ENCODE data around the gene ZNF862.

ZNF862 gene

GRCh38 chr7:149846436-149847046 lies 8.4 kb downstream of the ZNF862 start:
- no peak for DNase-seq

GRCh38 chr7:149849174-149849573 lies 11.0 kb downstream of the ZNF862 start:
- no peak for DNase-seq

DNA sequence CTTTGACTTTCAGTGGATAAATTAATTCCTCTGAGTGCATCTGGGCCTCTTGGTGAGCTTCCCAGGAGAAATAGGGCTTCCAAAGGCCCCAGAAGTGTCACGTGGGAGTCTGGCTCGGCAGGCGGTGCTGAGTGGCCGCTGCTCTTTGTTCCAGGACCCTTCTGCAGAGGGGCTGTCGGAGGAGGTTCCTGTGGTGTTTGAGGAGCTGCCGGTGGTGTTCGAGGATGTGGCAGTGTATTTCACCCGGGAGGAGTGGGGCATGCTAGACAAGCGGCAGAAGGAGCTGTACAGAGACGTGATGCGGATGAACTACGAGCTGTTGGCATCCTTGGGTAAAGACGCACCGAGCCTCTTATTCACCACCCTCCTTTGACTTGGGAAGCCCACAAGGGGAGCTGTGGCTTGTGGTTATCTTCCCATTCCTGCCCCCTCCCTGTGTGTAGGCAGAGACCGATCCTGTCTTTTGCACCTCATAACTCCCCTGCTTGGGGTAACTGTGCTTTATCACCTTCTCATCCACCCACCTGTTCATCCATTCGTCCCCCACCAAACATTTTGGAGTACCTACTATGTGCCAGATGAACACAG lies 11.9 kb downstream of the ZNF862 start:
- DNase-seq: no peak

GRCh38 chr7:149850716-149851115 lies 12.5 kb downstream of the ZNF862 start:
- DNase-seq: no peak

DNA sequence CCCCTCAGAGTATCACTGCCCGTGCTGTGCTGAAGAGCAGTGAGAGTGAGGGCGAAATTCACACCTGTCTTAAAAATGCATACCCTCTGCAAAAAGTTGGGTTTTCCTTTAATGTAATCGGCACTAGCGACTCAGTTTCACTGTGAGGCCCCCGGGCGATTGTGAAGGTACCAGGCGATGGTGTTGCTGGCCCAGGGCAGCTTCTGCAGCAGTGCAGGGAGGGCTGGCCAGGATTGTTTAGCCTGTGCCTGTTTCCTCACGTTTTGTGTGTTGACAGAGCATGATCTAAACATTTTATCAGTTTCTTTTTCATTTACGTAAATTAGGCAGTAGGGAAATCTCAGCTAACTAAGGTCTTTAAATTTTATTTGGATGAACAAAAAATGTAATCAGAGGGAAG lies 13.3 kb downstream of the ZNF862 start:
- DNase-seq: no peak

GRCh38 chr7:149853157-149853556 lies 15.0 kb downstream of the ZNF862 start:
- DNase-seq: no peak

GRCh38 chr7:149854611-149855360 lies 16.6 kb downstream of the ZNF862 start:
- DNase-seq: peak; percentile 92

GRCh38 chr7:149855361-149856305 lies 17.5 kb downstream of the ZNF862 start:
- DNase-seq: no peak

GRCh38 chr7:149856583-149856982 lies 18.4 kb downstream of the ZNF862 start:
- DNase-seq: no peak

DNA sequence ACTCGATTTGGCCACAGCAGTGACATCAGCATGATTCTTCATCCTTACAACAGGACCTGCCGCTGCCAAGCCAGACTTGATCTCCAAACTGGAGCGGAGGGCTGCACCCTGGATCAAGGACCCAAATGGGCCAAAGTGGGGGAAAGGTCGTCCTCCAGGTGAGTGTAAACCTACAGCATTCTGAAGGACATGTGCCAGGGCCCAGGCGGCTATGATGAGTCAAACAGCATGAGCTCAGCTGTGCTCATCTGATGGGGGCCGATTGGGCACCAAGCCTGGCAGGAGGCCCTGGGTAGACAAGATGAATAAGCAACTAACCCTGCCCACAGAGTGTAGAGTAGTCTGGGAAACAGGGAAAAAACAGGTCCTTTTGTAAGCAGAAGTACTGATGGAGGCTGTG lies 21.2 kb downstream of the ZNF862 start:
- no peak for DNase-seq

- no peak for DNase-seq
These were observed 21.7 kb downstream of the ZNF862 start for GRCh38 chr7:149859876-149860275.

DNA sequence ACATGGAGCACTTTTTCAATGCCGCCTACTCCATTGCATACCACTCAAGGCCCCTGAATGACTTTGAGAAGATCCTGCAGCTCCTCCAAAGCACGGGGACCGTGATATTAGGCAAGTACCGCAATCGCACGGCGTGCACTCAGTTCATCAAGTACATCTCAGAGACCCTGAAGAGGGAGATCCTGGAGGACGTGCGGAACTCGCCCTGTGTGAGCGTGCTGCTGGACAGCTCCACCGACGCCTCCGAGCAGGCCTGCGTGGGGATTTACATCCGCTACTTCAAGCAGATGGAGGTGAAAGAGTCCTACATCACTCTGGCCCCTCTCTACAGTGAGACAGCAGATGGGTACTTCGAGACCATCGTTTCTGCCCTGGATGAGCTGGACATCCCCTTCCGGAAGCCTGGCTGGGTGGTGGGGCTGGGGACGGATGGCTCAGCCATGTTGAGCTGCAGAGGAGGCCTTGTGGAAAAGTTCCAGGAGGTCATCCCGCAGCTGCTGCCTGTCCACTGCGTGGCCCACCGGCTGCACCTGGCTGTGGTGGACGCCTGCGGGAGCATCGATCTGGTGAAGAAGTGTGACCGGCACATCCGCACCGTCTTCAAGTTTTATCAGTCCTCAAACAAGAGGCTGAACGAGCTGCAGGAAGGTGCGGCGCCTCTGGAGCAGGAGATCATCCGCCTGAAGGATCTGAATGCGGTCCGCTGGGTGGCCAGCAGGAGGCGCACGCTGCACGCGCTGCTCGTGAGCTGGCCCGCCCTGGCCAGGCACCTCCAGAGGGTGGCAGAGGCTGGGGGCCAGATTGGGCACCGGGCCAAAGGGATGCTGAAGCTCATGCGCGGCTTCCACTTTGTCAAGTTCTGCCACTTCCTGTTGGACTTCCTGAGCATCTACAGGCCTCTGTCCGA lies 22.9 kb downstream of the ZNF862 start:
- DNase-seq: no peak

DNA sequence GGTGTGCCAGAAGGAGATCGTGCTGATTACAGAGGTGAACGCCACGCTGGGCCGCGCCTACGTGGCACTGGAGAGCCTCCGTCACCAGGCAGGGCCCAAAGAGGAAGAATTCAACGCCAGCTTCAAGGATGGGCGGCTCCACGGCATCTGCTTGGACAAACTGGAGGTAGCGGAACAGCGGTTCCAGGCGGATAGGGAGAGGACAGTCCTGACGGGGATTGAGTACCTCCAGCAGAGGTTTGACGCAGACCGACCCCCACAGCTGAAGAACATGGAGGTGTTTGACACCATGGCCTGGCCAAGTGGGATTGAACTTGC lies 23.5 kb downstream of the ZNF862 start:
- DNase-seq: no peak

- DNase-seq: no peak
These were observed 24.0 kb downstream of the ZNF862 start for GRCh38 chr7:149862156-149862555.

DNA sequence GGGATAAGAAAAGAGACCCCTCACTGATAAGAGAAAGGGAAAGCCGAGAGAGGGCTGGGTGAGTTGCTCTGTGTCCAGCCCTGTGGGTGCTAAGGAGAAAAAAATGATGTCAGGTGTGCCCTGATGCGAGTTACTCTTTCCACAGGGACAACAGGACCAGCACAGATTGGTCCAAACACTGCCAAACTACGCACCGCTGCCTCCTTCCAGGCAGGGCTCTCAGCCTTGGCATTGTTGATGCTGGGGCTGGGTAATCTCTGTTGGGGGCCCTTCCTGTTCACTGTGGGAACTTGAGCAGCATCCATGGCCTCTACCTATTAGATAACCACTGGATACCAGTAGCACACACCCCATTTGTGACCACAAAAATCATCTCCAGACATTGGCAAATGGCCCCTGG lies 25.3 kb downstream of the ZNF862 start:
- DNase-seq: no peak

GRCh38 chr7:149864023-149864422 lies 25.8 kb downstream of the ZNF862 start:
- DNase-seq: no peak

DNA sequence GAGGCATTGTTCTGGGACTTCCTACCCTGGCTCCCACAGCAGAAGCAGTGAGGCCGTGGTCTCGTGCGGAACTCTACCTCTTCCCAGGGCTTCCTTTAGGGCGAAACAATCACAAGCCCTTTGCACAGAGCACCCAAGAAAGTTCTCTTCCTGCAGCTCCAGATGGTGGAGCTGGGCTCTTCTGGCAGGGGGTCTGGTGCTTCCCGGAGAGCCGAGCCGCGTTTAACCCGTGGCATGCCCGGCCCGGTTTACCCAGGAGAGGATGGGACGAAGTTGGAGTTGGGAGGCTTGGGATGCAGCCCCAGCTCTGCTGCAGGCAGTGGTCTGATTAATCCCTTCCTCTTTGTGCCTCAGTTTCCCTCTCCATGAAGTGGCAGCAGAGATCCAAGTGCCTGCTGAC lies 26.6 kb downstream of the ZNF862 start:
- DNase-seq: no peak

GRCh38 chr7:149865437-149865836 lies 27.3 kb downstream of the ZNF862 start:
- no peak for DNase-seq

GRCh38 chr7:149866139-149866778 lies 28.1 kb downstream of the ZNF862 start:
- DNase-seq: no peak

GRCh38 chr7:149866779-149867447 lies 28.7 kb downstream of the ZNF862 start:
- DNase-seq: no peak

Measured in NCI-H1105 treated with DMSO at 0.1 percent for 48 hours (cell line).